Activated T-cell treated with anti-CD3 and anti-CD28 coated beads, Interleukin-2, amount 50 U/mL, for 4 hours (primary cell): Measurements from ENCODE around the gene CHMP1A. TPM values are rescaled to one million over a fixed set of nuclear protein-coding genes. Genes with fewer than 3 reads are reported as not detected.

Experiments
- ATAC-seq, 2 donors: fragments of 200-7000 bp; cut with Tn5 transposase; one replicate each; pipeline ENCODE4 v1.10.0; 2021
- DNase-seq: peaks from one replicate; pipeline ENCODE4 v3.0.0-alpha.2; 2020
- H3K27me3 Mint-ChIP-seq: one replicate; pipeline ENCODE4 v1.8.0; 2021; ENCODE audit warnings: low read depth, mixed read lengths
- H3K36me3 Mint-ChIP-seq: one replicate; pipeline ENCODE4 v1.8.0; 2022; ENCODE audit warnings: mixed read lengths; ENCODE audit not compliant: insufficient read depth
- H3K4me1 Mint-ChIP-seq: one replicate; pipeline ENCODE4 v1.8.0; 2021; ENCODE audit warnings: low read depth, mixed read lengths
- H3K4me3 Mint-ChIP-seq: one replicate; pipeline ENCODE4 v1.8.0; 2021; ENCODE audit warnings: mild to moderate bottlenecking, moderate library complexity, mixed read lengths
- H3K9me3 Mint-ChIP-seq: one replicate; pipeline ENCODE4 v1.8.0; 2021; ENCODE audit warnings: mixed read lengths
- total RNA-seq, 3 donors: library from RNA; stranded (reverse); gene quantifications; one replicate each; pipeline ENCODE4 v1.2.1, GENCODE V29; 2021

CHMP1A gene
- total RNA-seq, 3 donors from 2014 or later = 108 to 111 (median 108) TPM

- Mint-ChIP-seq H3K27me3 (no peaks in the 10 kb centered on the region), H3K4me1 (peaks cover 27% of the 10 kb centered on the region)
- DNase-seq = no peak
Observed at GRCh38 chr16:89656435-89657121, 930 bp downstream of the CHMP1A start.

GRCh38 chr16:89655062-89655643 is 2.4 kb downstream of the CHMP1A start:
- ATAC-seq = no peak
- no peaks in the 10 kb centered on the region for H3K9me3 Mint-ChIP-seq
- peaks cover 25% of the 10 kb centered on the region for H3K4me1 Mint-ChIP-seq
- H3K4me3 Mint-ChIP-seq = peak overlapping the region; percentile 92
- H3K36me3 Mint-ChIP-seq = peaks cover 4% of the 10 kb centered on the region
- no peak for DNase-seq
- H3K27me3 Mint-ChIP-seq = no peaks in the 10 kb centered on the region

More at GRCh38 chr16:89656435-89657121, 930 bp downstream of the CHMP1A start:
- Mint-ChIP-seq H3K9me3 (no peaks in the 10 kb centered on the region), H3K36me3 (peaks cover 8% of the 10 kb centered on the region), H3K4me3 (peak overlapping the region; percentile 92)
- ATAC-seq = no peak

- no peak for ATAC-seq
- Mint-ChIP-seq H3K4me1 (peaks cover 24% of the 10 kb centered on the region), H3K4me3 (peak overlapping the region; percentile 56), H3K9me3 (no peaks in the 10 kb centered on the region), H3K27me3 (no peaks in the 10 kb centered on the region), H3K36me3 (peaks cover 8% of the 10 kb centered on the region)
- DNase-seq = no peak
Observed at GRCh38 chr16:89653656-89654295, 3.7 kb downstream of the CHMP1A start.

GRCh38 chr16:89651584-89651983 is 5.9 kb downstream of the CHMP1A start:
- peaks cover 12% of the 10 kb centered on the region for H3K36me3 Mint-ChIP-seq
- H3K27me3 Mint-ChIP-seq = no peaks in the 10 kb centered on the region
- ATAC-seq (no peak), DNase-seq (no peak)
- H3K4me1 Mint-ChIP-seq = peaks cover 15% of the 10 kb centered on the region
- H3K9me3 Mint-ChIP-seq = no peaks in the 10 kb centered on the region
- H3K4me3 Mint-ChIP-seq = no peak overlapping the region

GRCh38 chr16:89646906-89647305 is 10.6 kb downstream of the CHMP1A start:
- DNase-seq (no peak), ATAC-seq (no peak)
- H3K4me1 Mint-ChIP-seq = no peaks in the 10 kb centered on the region
- no peaks in the 10 kb centered on the region for H3K27me3 Mint-ChIP-seq
- peaks cover 17% of the 10 kb centered on the region for H3K36me3 Mint-ChIP-seq
- H3K4me3 Mint-ChIP-seq = no peak overlapping the region
- H3K9me3 Mint-ChIP-seq = no peaks in the 10 kb centered on the region

- Mint-ChIP-seq H3K4me3 (no peak overlapping the region), H3K27me3 (no peaks in the 10 kb centered on the region), H3K4me1 (peaks cover 3% of the 10 kb centered on the region), H3K9me3 (no peaks in the 10 kb centered on the region), H3K36me3 (peaks cover 17% of the 10 kb centered on the region)
- DNase-seq (no peak), ATAC-seq (no peak)
Observed at GRCh38 chr16:89646270-89646669, 11.2 kb downstream of the CHMP1A start.

- H3K36me3 Mint-ChIP-seq = peaks cover 17% of the 10 kb centered on the region
- ATAC-seq (no peak), DNase-seq (no peak)
- no peaks in the 10 kb centered on the region for H3K9me3 Mint-ChIP-seq
- H3K27me3 Mint-ChIP-seq = no peaks in the 10 kb centered on the region
- peaks cover 12% of the 10 kb centered on the region for H3K4me1 Mint-ChIP-seq
- no peak overlapping the region for H3K4me3 Mint-ChIP-seq
Observed at GRCh38 chr16:89645122-89645521, 12.4 kb downstream of the CHMP1A start.

- Mint-ChIP-seq H3K27me3 (no peaks in the 10 kb centered on the region), H3K36me3 (peaks cover 13% of the 10 kb centered on the region), H3K4me1 (peaks cover 12% of the 10 kb centered on the region), H3K9me3 (no peaks in the 10 kb centered on the region), H3K4me3 (no peak overlapping the region)
- ATAC-seq = no peak
- DNase-seq = no peak
Observed at GRCh38 chr16:89643769-89644300, 13.7 kb downstream of the CHMP1A start.

GRCh38 chr16:89642574-89642973 is 14.9 kb downstream of the CHMP1A start:
- no peaks in the 10 kb centered on the region for H3K27me3 Mint-ChIP-seq
- peaks cover 12% of the 10 kb centered on the region for H3K4me1 Mint-ChIP-seq
- DNase-seq (no peak), ATAC-seq (no peak)
- peaks cover 13% of the 10 kb centered on the region for H3K36me3 Mint-ChIP-seq
- no peaks in the 10 kb centered on the region for H3K9me3 Mint-ChIP-seq
- H3K4me3 Mint-ChIP-seq = no peak overlapping the region

GRCh38 chr16:89641458-89642119 is 15.9 kb downstream of the CHMP1A start:
- ATAC-seq = no peak
- Mint-ChIP-seq H3K27me3 (no peaks in the 10 kb centered on the region), H3K36me3 (peaks cover 9% of the 10 kb centered on the region), H3K4me1 (peaks cover 12% of the 10 kb centered on the region), H3K9me3 (no peaks in the 10 kb centered on the region), H3K4me3 (no peak overlapping the region)
- DNase-seq = no peak

- H3K9me3 Mint-ChIP-seq = no peaks in the 10 kb centered on the region
- no peaks in the 10 kb centered on the region for H3K27me3 Mint-ChIP-seq
- DNase-seq = no peak
- no peaks in the 10 kb centered on the region for H3K36me3 Mint-ChIP-seq
- peaks cover 12% of the 10 kb centered on the region for H3K4me1 Mint-ChIP-seq
- H3K4me3 Mint-ChIP-seq = no peak overlapping the region
- no peak for ATAC-seq
Observed at GRCh38 chr16:89639385-89639784, 18.1 kb downstream of the CHMP1A start.

- H3K36me3 Mint-ChIP-seq = no peaks in the 10 kb centered on the region
- H3K9me3 Mint-ChIP-seq = no peaks in the 10 kb centered on the region
- ATAC-seq = no peak
- no peak for DNase-seq
- no peak overlapping the region for H3K4me3 Mint-ChIP-seq
- no peaks in the 10 kb centered on the region for H3K27me3 Mint-ChIP-seq
- H3K4me1 Mint-ChIP-seq = peaks cover 12% of the 10 kb centered on the region
Observed at GRCh38 chr16:89638455-89638854, 19.1 kb downstream of the CHMP1A start.

GRCh38 chr16:89637379-89637778 is 20.1 kb downstream of the CHMP1A start:
- no peaks in the 10 kb centered on the region for H3K9me3 Mint-ChIP-seq
- no peak for DNase-seq
- no peak overlapping the region for H3K4me3 Mint-ChIP-seq
- H3K27me3 Mint-ChIP-seq = no peaks in the 10 kb centered on the region
- no peaks in the 10 kb centered on the region for H3K36me3 Mint-ChIP-seq
- H3K4me1 Mint-ChIP-seq = peaks cover 12% of the 10 kb centered on the region
- ATAC-seq = no peak

- peaks cover 12% of the 10 kb centered on the region for H3K4me1 Mint-ChIP-seq
- H3K9me3 Mint-ChIP-seq = no peaks in the 10 kb centered on the region
- no peaks in the 10 kb centered on the region for H3K27me3 Mint-ChIP-seq
- no peaks in the 10 kb centered on the region for H3K36me3 Mint-ChIP-seq
- no peak for DNase-seq
- no peak for ATAC-seq
- H3K4me3 Mint-ChIP-seq = no peak overlapping the region
Observed at GRCh38 chr16:89636663-89637062, 20.8 kb downstream of the CHMP1A start.
